Upper lobe of left lung (tissue), 6 donors: ENCODE measurements around the gene NHS. TPM values are rescaled to one million over a fixed set of nuclear protein-coding genes. Genes with fewer than 3 reads are reported as not detected.

Experiments
- ATAC-seq, 2 donors: fragments of 200-7000 bp; cut with Tn5 transposase; one replicate each; pipeline ENCODE4 v1.9.1; 2022; ENCODE audit warnings: mild to moderate bottlenecking in 2 of 2, moderate library complexity in 2 of 2; ENCODE audit not compliant: low FRiP score in 2 of 2
- DNase-seq, 2 donors: peaks; one replicate each; pipeline ENCODE4 v3.0.0-alpha.2; 2019 to 2020
- H3K27ac ChIP-seq, 4 donors: fragments of 200-600 bp; sonication (generic); one replicate each; pipeline ENCODE4 v1.5.1; 2016 to 2019
- H3K27me3 ChIP-seq, 4 donors: fragments of 200-600 bp; sonication (generic); one replicate each; pipeline ENCODE4 v1.5.1; 2017 to 2019
- H3K36me3 ChIP-seq, 4 donors: fragments of 200-600 bp; sonication (generic); one replicate each; pipeline ENCODE4 v1.5.1; 2016 to 2019
- H3K4me1 ChIP-seq, 4 donors: fragments of 200-600 bp; sonication (generic); one replicate each; pipeline ENCODE4 v1.5.1; 2018 to 2019
- H3K4me3 ChIP-seq, 4 donors: fragments of 200-600 bp; sonication (generic); one replicate each; pipeline ENCODE4 v1.5.1; 2017 to 2019; ENCODE audit warnings: mild to moderate bottlenecking in 2 of 4, moderate library complexity in 1 of 4
- H3K9me3 ChIP-seq, 4 donors: fragments of 200-600 bp; sonication (generic); one replicate each; pipeline ENCODE4 v1.5.1; 2018 to 2019
- EP300 ChIP-seq, 4 donors: sonication (generic); formaldehyde crosslinking; IDR thresholded peaks; one replicate each; pipeline ENCODE4 v1.5.1; 2017; ENCODE audit warnings: antibody characterized with exemption in 4 of 4, control low read depth in 2 of 4
- POLR2A ChIP-seq, 4 donors: fragments of 450-650 bp; IDR thresholded peaks; one replicate each; pipeline ENCODE4 v1.5.1; 2016 to 2017; ENCODE audit warnings: antibody characterized with exemption in 4 of 4, mild to moderate bottlenecking in 2 of 4
- POLR2AphosphoS5 ChIP-seq, 2 donors: sonication (generic); formaldehyde crosslinking; IDR thresholded peaks; one replicate each; pipeline ENCODE4 v1.5.1; 2017; ENCODE audit warnings: antibody characterized with exemption in 2 of 2
- WGBS, 2 donors: methylation state at CpG; one replicate each; pipeline ENCODE4 v1.1.5; 2017 to 2018; 5-methylcytosine and 5-hydroxymethylcytosine counted together
- total RNA-seq, 6 donors: library from RNA; depleted of rRNA in 4 of 6; stranded (reverse); fragments of >200 nt in 4 of 6; gene quantifications; one replicate each; pipeline versions ENCODE4 v1.1.0 to v1.2.1, GENCODE V29; 2016 to 2021
- TF ChIP-seq, protein P1 (sequence below), 6 experiments: fragments of 450-650 bp in 4 of 6; fragments of 200-600 bp in 2 of 6; sonication (generic) in 2 of 6; IDR thresholded peaks; one replicate each; pipeline ENCODE4 v1.5.1; 2016 to 2019; ENCODE audit warnings: antibody characterized with exemption in 6 of 6
- donor health status: DM: no; HTN: no; CAD: no; lungs with moderate emphysema.
- donor health status: DM: no; HTN: yes; CAD: no; lungs with severe emphysema.

Gene NHS
- total RNA-seq, 6 donors from 2014 or later, result 0.46 to 6.3 (median 2.4) TPM

GRCh38 chrX:17700976-17701375 is 326.0 kb downstream of the NHS start:
- H3K36me3 ChIP-seq, result no peaks in the 10 kb centered on the region
- H3K9me3 ChIP-seq, result no peaks in the 10 kb centered on the region
- TF ChIP-seq POLR2A (IDR thresholded peaks at IDR 0.05) (no peak), EP300 (IDR thresholded peaks at IDR 0.05) (no peak), POLR2AphosphoS5 (IDR thresholded peaks at IDR 0.05) (no peak)
- TF ChIP-seq, protein P1, sequence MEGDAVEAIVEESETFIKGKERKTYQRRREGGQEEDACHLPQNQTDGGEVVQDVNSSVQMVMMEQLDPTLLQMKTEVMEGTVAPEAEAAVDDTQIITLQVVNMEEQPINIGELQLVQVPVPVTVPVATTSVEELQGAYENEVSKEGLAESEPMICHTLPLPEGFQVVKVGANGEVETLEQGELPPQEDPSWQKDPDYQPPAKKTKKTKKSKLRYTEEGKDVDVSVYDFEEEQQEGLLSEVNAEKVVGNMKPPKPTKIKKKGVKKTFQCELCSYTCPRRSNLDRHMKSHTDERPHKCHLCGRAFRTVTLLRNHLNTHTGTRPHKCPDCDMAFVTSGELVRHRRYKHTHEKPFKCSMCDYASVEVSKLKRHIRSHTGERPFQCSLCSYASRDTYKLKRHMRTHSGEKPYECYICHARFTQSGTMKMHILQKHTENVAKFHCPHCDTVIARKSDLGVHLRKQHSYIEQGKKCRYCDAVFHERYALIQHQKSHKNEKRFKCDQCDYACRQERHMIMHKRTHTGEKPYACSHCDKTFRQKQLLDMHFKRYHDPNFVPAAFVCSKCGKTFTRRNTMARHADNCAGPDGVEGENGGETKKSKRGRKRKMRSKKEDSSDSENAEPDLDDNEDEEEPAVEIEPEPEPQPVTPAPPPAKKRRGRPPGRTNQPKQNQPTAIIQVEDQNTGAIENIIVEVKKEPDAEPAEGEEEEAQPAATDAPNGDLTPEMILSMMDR (IDR thresholded peaks at IDR 0.05), result no peak
- H3K4me3 ChIP-seq, result no peak overlapping the region
- WGBS, 2 donors, result 42 to 75% methylated on average over 1 of the region's 1 CpG
- H3K27me3 ChIP-seq, result no peaks in the 10 kb centered on the region
- ATAC-seq, result no peak
- no peak for DNase-seq
- no peak overlapping the region for H3K27ac ChIP-seq
- H3K4me1 ChIP-seq, result no peaks in the 10 kb centered on the region

GRCh38 chrX:17703201-17703600 is 328.2 kb downstream of the NHS start:
- H3K4me1 ChIP-seq, result no peaks in the 10 kb centered on the region
- no peak for DNase-seq
- H3K27ac ChIP-seq, result no peak overlapping the region
- no peaks in the 10 kb centered on the region for H3K9me3 ChIP-seq
- no peaks in the 10 kb centered on the region for H3K27me3 ChIP-seq
- WGBS, 2 donors, result 64 to 100% methylated on average over 2 of the region's 2 CpGs
- TF ChIP-seq, protein P1 (IDR thresholded peaks at IDR 0.05), result no peak
- no peak for TF ChIP-seq POLR2AphosphoS5 (IDR thresholded peaks at IDR 0.05)
- TF ChIP-seq POLR2A (IDR thresholded peaks at IDR 0.05), result no peak
- no peak for TF ChIP-seq EP300 (IDR thresholded peaks at IDR 0.05)
- ATAC-seq, result no peak
- H3K4me3 ChIP-seq, result no peak overlapping the region
- no peaks in the 10 kb centered on the region for H3K36me3 ChIP-seq

DNA sequence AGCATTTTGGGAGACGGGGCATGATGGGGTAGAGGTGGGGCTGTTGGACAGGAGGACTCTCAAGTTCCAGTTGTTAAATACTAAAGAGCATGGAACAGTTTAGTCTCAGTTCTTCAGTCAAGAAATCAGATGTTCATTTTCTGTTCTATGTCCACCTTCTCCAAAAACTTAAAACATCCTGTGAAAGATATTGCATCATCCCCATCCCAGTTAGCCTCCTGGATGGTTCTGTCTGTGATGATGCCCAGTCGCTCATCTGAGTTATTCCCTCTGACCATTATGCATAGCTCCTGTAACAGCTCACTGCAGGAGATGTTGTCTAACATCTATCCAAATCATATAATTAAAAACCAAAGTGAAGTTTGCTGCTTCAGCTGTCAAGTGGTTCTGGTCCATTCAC is 330.2 kb downstream of the NHS start:
- Histone ChIP-seq H3K36me3 (no peaks in the 10 kb centered on the region), H3K9me3 (no peaks in the 10 kb centered on the region), H3K27ac (no peak overlapping the region), H3K4me1 (no peaks in the 10 kb centered on the region), H3K4me3 (no peak overlapping the region), H3K27me3 (no peaks in the 10 kb centered on the region)
- WGBS, 2 donors, result 82 to 88% methylated on average over 2 of the region's 2 CpGs
- DNase-seq (no peak), ATAC-seq (no peak)
- TF ChIP-seq POLR2AphosphoS5 (IDR thresholded peaks at IDR 0.05) (no peak), EP300 (IDR thresholded peaks at IDR 0.05) (no peak), POLR2A (IDR thresholded peaks at IDR 0.05) (no peak)
- TF ChIP-seq, protein P1 (IDR thresholded peaks at IDR 0.05), result no peak

DNA sequence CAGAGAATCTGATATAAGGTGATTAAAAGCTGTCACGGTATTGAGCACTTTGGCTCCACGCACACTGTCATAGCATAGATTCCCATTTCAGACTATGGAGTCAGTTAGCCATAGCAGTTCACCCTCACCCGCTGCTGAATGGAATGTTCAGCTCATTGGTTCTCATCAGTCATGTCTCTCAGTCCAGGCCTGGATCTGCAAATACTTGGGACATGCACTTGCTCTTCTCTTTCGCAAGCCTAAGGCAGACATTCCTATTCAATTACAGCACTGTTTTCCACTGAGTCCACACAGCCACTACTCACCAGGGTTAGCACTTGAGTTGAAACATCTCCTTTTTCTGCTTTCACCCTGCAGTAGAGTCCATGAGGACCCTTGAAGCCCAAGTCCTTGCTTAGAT is 331.7 kb downstream of the NHS start:
- TF ChIP-seq, protein P1 (IDR thresholded peaks at IDR 0.05), result no peak
- no peak for TF ChIP-seq POLR2A (IDR thresholded peaks at IDR 0.05)
- TF ChIP-seq EP300 (IDR thresholded peaks at IDR 0.05), result no peak
- TF ChIP-seq POLR2AphosphoS5 (IDR thresholded peaks at IDR 0.05), result no peak
- DNase-seq (no peak), ATAC-seq (no peak)
- WGBS, 2 donors, result 78 to 88% methylated on average over 3 to 4 of the region's 4 CpGs
- no peak overlapping the region for H3K4me3 ChIP-seq
- H3K4me1 ChIP-seq, result no peaks in the 10 kb centered on the region
- no peaks in the 10 kb centered on the region for H3K27me3 ChIP-seq
- H3K9me3 ChIP-seq, result no peaks in the 10 kb centered on the region
- no peak overlapping the region for H3K27ac ChIP-seq
- no peaks in the 10 kb centered on the region for H3K36me3 ChIP-seq

DNA sequence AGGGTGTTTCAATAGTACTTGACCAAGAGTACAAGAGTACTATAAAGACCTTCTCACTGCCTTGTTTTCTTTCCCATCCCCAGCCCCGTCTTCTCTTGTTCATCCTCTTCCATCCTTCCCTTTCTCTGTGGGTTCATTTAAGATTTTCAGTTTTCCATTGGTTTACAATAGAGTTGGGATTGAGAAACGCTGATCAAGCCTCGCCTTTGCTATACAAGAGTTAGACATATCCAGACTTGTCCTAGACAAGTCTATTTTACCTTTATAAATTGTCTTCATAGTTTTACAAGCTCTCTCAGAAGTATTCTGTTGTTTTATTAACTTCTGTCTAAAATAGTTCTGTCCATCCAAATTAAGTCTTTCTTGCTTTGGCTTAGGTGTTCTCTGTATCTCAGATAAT is 332.7 kb downstream of the NHS start:
- Histone ChIP-seq H3K27ac (no peak overlapping the region), H3K36me3 (no peaks in the 10 kb centered on the region), H3K27me3 (no peaks in the 10 kb centered on the region), H3K9me3 (no peaks in the 10 kb centered on the region), H3K4me1 (no peaks in the 10 kb centered on the region), H3K4me3 (no peak overlapping the region)
- ATAC-seq (no peak), DNase-seq (no peak)
- no peak for TF ChIP-seq POLR2A (IDR thresholded peaks at IDR 0.05)
- no peak for TF ChIP-seq POLR2AphosphoS5 (IDR thresholded peaks at IDR 0.05)
- TF ChIP-seq, protein P1 (IDR thresholded peaks at IDR 0.05), result no peak
- TF ChIP-seq EP300 (IDR thresholded peaks at IDR 0.05), result no peak
- 78 to 88% methylated on average over 3 of the region's 3 CpGs for WGBS, 2 donors
